HPDE6-E6E7 (cell line): ENCODE data around the gene SLC25A21.
"Not testable (repeated sequence)": the region's sequence is repeated elsewhere in the genome, so short reads cannot be mapped to it uniquely, and the experiment has no call there.

ENCODE experiments used
- DNase-seq: peaks from one replicate; pipeline ENCODE4 v3.0.0; 2011; ENCODE audit warnings: missing footprints; ENCODE audit errors: extremely low spot score

The SLC25A21 gene

GRCh38 chr14:36869125-36869524 lies 303.3 kb downstream of the SLC25A21 start:
- no peak for DNase-seq

DNA sequence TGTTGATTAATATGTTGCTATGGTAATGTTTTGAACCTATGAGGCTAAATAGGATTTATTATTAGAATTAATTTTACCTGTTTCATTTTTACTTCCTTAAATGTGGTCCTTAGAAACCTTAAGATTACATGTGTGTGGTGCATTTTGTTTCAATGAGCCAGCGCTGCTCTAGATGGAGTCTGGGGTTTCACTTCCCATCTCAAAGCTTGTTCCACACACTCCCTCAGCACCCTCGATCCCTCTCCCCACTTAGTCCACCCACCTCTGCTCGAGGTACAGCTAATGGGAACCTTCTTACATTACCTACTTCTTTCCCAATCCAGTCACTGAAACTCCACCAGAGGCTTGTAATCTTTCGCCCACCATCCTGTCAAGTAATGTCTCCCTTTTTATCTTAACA lies 305.5 kb downstream of the SLC25A21 start:
- no peak for DNase-seq

GRCh38 chr14:36863271-36863670 lies 309.1 kb downstream of the SLC25A21 start:
- DNase-seq, result no peak

- DNase-seq, result not testable (repeated sequence)
Observed at GRCh38 chr14:36862237-36862636, 310.2 kb downstream of the SLC25A21 start.

- DNase-seq, result no peak
Observed at GRCh38 chr14:36860831-36861230, 311.6 kb downstream of the SLC25A21 start.

DNA sequence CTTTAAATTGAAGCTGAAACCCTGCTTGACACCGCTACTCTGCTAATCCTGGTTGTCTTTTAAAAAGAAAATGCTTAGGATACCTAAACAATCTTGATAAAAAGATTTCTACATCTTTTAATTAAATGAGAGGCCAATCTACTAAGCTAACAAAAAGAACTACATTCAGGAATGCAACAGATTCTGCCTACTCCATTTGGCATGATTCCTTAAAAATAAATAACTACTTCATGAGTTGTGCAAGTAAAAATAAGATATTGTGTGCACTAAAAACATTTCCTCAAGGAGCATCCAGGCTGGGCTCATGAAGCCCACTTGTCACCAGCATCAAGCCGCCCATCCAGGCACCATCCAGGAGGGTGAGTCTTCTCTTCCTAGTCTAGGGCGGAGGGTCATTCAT lies 313.3 kb downstream of the SLC25A21 start:
- DNase-seq, result no peak

DNA sequence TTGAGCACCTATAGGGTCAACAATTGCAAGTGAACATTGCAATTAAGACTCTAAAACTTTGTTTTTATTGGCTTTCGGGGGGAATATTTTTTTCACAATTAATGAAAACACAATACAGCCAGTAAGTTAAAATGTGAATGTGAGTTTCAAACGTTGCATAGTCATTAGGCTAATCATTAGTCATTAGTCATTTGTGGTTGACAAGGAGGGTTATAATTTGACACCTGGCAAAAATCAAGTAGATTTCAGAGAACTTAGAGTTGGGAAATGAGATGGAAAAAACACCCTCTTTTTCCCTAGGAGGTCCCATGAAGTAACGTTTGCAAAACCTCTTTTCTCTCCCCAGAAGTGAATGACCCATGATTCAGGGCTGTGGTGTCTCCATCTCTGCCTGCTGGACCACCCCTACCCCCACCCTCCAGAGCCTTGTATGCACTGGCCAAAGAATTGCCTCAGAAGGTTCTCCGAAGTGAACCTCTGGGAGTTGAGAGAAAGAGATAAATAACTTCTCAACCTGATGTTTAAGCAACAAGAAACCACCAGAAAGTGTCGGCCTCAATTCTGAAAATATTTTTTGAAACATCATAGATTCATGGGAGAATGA lies 314.5 kb downstream of the SLC25A21 start:
- no peak for DNase-seq

DNA sequence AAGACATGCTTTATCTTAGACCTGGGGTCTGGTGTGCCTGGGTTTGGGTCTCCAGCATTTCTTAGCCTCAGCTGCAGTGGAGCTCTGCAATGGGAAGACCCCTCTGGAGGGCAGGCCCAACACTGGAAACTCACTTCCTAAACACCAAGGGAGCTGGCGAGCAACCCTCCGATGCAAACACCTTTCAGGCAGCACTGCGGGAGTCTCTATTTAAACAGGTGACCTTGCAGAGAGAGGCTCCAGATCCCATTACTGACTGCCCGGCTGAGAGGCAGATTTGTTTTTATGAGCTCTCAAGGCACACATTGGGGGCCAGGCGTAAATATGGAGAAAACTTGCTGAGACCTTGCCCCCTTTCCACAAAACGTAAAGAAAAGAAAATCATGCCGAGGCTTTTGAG lies 315.3 kb downstream of the SLC25A21 start:
- DNase-seq, result no peak

DNA sequence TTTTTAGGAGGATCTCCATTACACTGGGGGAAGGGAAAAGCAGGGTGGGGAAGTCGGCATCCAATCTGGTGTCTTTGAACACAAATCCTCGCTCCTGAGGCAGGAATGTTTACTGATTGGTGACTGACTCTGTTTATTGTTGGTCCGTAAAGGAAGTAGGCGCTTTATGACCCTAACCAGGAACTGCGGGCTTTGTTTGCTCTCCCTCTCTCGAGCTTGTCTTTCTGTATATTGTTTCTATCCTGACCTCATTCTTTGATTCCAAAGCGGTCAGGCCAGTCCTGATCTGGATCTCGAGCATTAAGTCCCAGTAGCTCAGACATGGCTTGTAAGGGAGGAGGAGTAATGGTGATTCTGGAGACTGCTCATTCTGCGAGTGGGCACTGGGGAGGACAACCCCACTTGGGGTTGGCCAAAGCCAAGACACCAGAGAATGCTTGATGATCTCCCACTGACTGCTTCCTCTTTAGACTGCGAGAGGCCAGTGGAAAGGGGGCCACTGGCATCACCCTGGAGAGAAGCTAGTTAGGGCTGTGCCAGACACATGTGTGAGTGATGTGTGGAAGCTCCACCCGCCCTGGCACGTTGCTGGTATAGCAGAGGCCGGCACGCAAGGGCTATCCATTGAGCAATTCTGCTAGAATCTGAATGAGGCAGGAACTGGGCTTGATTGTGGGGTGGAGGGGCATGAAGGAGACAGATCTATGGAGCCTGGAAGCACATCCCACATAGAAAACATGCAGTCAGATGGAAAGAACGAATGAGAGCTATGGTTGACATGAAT lies 316.1 kb downstream of the SLC25A21 start:
- DNase-seq, result no peak

DNA sequence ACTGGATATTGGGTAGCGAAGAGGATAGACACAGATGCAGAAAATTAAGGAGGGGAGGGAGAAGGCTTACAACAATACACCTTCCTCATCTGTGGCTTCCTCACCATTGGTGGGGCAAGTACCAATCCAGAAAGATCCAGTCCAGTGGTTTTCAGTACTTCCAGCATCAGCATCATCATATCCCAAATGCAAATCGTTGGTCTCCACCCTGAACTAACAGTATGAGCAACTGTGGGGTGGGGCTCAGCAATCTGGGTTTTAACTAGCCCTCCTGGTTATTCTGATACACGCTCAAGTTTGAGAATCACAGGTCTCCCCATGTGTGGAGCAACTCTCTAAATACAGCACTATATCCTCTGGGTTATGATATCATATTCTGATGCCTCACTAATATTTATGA lies 317.0 kb downstream of the SLC25A21 start:
- no peak for DNase-seq

- no peak for DNase-seq
Observed at GRCh38 chr14:36852981-36853691, 319.3 kb downstream of the SLC25A21 start.

DNA sequence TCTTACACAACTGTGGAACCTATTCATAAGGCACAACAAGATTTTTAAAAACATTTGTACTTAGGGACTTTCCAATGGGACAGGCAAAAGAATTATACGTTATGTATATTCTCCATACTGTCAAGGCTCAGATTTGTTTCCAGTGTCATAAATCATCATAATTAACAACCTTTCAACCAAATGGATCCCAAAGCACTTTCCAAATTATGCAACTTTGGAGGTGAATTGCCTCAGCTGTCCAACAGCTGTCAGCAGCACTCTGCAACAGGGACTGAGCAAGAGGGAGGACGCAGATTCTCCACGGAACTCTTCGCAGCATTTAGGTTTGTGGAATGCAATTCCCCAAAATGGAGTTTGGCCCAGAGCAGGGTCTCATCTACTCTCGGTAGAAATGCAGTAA lies 324.2 kb downstream of the SLC25A21 start:
- DNase-seq, result no peak

DNA sequence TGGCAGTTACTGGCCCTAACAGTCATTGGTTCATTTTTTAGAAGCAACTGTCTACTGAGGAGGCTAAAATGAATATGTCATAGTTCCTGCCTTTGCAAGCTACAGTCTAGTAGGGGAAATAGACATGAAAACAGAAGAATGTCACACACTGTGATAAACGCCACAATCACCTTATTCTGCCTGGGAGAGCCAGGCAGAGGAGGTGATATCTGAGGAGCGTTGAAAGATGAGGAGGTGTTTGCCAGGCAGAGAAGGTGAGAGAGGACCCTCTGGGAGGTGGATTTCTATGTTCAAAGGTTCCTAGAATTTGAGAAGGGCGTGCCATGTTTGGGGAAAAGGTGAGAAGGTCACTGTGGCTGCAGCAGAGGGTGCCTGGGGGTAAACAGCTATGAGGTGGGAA lies 325.0 kb downstream of the SLC25A21 start:
- DNase-seq, result no peak

GRCh38 chr14:36845356-36846012 lies 326.9 kb downstream of the SLC25A21 start:
- no peak for DNase-seq

- DNase-seq, result no peak
Observed at GRCh38 chr14:36844443-36845195, 327.8 kb downstream of the SLC25A21 start.

DNA sequence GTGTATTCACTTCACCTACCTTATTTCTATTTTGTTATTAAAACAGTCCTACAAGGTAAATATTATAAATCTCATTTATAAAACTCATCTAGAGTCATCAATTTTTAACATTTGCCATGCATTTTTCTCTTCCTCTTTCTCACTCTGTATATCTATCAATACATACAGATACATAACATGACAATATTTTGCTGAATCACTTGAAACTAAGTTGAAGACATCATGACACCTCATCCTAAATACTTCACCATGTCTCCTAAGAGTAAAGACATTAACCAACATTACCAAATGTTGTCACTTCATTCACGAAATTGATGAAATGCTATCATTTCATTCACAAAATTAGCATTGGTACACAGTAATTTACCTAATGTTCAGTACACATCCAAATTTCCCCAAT lies 329.0 kb downstream of the SLC25A21 start:
- no peak for DNase-seq

- DNase-seq, result no peak
Observed at GRCh38 chr14:36835128-36835527, 337.3 kb downstream of the SLC25A21 start.

GRCh38 chr14:36834293-36834692 lies 338.1 kb downstream of the SLC25A21 start:
- DNase-seq, result no peak

GRCh38 chr14:36829547-36829946 lies 342.9 kb downstream of the SLC25A21 start:
- DNase-seq, result no peak

GRCh38 chr14:36827861-36828260 lies 344.5 kb downstream of the SLC25A21 start:
- no peak for DNase-seq

DNA sequence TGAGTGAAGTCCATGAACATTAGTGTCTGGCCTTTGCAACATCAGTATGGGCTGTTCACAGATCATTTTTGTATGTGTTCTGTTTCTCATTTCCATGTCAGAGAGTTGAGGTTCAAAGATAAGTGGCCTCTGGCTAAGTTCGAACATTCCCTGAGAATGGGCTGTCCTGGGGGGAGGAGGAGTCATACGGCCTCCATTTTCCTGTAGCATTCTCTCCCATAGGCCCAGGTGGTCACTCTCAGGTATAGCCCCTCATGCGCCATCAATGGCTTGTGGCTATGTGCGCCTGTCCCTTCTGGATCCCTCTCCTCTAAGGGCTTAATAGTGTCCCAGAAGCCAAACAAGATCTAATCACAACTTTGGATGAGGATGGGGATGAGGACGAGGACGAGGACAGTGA lies 345.8 kb downstream of the SLC25A21 start:
- DNase-seq, result no peak

- DNase-seq, result no peak
Observed at GRCh38 chr14:36824854-36825253, 347.6 kb downstream of the SLC25A21 start.
